Measurements from ENCODE around the gene CRTC1. TPM values are rescaled to one million over a fixed set of nuclear protein-coding genes. Genes with fewer than 3 reads are reported as not detected.

CRTC1 gene
- total RNA-seq, 4 donors from 2014 or later = 12.3 to 15.9 (median 13.1) TPM

DNA sequence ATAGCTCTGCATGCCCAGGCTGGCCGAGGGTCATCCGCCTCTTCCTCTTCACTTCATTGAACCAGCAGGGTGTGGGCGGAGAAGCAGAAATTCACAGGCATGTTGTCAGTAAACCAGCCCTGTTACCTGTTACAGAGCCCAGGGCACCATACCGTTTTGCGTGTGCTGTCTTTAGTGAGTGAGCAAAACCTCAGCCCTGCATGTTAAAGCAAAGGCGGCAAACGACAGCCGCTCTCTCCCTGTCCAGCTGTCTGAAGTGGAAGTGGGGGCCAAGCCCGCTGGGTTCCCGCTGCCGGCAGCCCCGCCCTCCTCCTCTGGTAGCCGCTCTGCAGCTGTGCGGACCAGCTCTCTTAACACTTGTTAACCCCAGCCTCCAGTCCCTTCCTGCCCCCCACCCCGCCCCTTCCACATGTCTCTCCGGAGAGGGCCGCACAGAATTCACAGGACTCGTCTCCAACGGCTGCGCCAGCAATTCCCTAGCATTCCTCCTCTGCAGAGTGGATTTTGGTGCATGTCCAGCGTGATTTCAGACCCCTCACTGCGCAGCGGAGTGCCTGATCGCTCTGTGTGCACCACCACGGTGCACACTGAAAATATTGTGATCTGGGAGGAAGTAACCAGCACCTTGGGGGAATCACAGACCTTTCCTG lies 34.0 kb upstream of the CRTC1 start:
- no peaks in the 10 kb centered on the region for H3K36me3 ChIP-seq
- TF ChIP-seq, protein P1, sequence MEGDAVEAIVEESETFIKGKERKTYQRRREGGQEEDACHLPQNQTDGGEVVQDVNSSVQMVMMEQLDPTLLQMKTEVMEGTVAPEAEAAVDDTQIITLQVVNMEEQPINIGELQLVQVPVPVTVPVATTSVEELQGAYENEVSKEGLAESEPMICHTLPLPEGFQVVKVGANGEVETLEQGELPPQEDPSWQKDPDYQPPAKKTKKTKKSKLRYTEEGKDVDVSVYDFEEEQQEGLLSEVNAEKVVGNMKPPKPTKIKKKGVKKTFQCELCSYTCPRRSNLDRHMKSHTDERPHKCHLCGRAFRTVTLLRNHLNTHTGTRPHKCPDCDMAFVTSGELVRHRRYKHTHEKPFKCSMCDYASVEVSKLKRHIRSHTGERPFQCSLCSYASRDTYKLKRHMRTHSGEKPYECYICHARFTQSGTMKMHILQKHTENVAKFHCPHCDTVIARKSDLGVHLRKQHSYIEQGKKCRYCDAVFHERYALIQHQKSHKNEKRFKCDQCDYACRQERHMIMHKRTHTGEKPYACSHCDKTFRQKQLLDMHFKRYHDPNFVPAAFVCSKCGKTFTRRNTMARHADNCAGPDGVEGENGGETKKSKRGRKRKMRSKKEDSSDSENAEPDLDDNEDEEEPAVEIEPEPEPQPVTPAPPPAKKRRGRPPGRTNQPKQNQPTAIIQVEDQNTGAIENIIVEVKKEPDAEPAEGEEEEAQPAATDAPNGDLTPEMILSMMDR (IDR thresholded peaks at IDR 0.05) = peak in 1 of 6 experiments; percentile 4
- TF ChIP-seq POLR2A (IDR thresholded peaks at IDR 0.05) = peak in 1 of 2 donors; percentile 10
- WGBS, 2 donors = 7 to 18% methylated on average over 16 to 23 of the region's 25 CpGs
- H3K4me3 ChIP-seq (replicated peaks in 1 of 3) = peak overlapping the region in 1 of 3 donors; percentile 13
- no peaks in the 10 kb centered on the region for H3K9me3 ChIP-seq
- peak overlapping the region; percentile 95 to 96 (median 96) for H3K27ac ChIP-seq
- intact Hi-C loops (cut with DNase I) = no loop called here
- no peaks in the 10 kb centered on the region for H3K27me3 ChIP-seq
- peaks cover 57 to 85% of the 10 kb centered on the region in 2 donors for H3K4me1 ChIP-seq
- DNase-seq = peak; percentile 88 to 90

DNA sequence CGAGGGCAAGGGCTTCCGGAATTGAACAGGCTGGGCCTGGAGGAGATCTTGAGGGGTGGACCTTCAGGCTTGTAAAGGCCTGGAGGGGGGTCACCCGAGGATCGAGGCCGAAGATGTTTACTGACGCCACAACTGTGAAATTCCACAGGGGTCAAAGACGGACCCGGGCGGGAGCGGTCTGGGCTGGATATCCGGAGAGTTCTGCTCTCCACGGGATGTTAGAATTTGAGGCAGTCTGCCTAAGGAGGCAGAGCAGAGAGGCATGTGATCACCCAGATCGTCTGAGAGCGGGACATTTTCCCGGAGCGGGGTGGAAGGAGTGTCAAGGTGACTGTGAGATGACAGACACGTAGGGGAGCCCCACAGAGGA lies 33.5 kb upstream of the CRTC1 start:
- intact Hi-C loops (cut with DNase I) = no loop called here
- Histone ChIP-seq H3K36me3 (no peaks in the 10 kb centered on the region), H3K4me1 (peaks cover 57 to 80% of the 10 kb centered on the region in 2 donors), H3K9me3 (no peaks in the 10 kb centered on the region), H3K4me3 (replicated peaks in 1 of 3) (no peak overlapping the region), H3K27ac (peak overlapping the region; percentile 95 to 96 (median 96)), H3K27me3 (no peaks in the 10 kb centered on the region)
- 18 to 38% methylated on average over 15 to 17 of the region's 17 CpGs for WGBS, 2 donors
- DNase-seq = no peak
- TF ChIP-seq, protein P1 (IDR thresholded peaks at IDR 0.05) = no peak
- no peak for TF ChIP-seq POLR2A (IDR thresholded peaks at IDR 0.05)

DNA sequence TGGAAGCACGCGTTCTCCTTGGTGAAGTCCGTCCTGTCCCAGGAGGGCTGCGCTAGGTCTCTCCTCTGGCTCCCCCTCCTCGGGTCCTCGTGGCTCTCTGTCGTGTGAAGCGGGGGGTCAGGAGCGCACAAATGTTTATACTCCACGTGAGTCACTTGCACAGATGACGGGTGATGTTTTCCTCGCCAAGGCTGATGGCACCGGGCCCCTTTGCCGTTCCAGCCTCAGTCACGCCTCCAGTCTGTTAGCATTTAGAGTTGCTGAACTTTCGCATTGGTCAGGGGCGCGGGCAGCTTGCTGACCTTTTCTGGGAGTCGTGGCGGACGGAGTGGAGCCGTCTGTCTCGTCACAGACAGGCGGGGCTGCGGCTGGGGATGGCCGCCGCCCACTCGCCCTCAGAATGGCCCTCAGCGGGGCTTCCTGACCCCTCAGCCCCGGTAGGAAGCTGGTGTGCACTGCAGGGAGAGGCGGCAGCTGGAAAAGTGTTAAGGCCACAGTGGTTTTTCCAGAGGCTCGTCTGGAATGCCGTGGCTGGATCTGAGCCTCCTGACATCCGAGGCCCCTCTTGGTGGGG lies 32.9 kb upstream of the CRTC1 start:
- Histone ChIP-seq H3K9me3 (no peaks in the 10 kb centered on the region), H3K36me3 (no peaks in the 10 kb centered on the region), H3K27me3 (no peaks in the 10 kb centered on the region), H3K4me3 (replicated peaks in 1 of 3) (no peak overlapping the region), H3K27ac (peak overlapping the region; percentile 95 to 96 (median 96)), H3K4me1 (peaks cover 57 to 75% of the 10 kb centered on the region in 2 donors)
- TF ChIP-seq, protein P1 (IDR thresholded peaks at IDR 0.05) = no peak
- TF ChIP-seq POLR2A (IDR thresholded peaks at IDR 0.05) = no peak
- DNase-seq = peak; percentile 41 to 53
- intact Hi-C loops (cut with DNase I) = no loop called here
- 42 to 65% methylated on average over 34 of the region's 34 CpGs for WGBS, 2 donors

DNA sequence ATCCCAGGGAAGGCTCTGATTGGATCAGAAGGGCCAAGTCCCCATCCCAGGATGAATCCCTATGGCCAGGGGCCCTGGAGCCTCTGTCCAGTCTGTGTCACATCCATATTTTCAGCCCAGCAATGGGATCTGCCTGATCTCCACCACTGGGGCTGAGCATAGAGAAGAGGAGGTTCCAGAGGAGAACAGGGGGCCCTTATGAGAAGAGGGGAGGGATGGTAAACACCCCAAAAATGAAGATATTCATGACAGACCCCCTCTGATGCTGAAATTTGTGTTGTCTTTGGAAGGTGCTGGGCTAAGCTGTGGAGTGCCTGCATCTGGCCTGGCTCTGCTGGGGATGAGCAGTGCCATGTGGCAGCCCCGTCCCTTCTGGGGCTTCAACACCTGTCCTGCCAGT lies 32.2 kb upstream of the CRTC1 start:
- 100% methylated on average over 1 of the region's 1 CpG for WGBS, 2 donors
- no peaks in the 10 kb centered on the region for H3K9me3 ChIP-seq
- peaks cover 51 to 67% of the 10 kb centered on the region in 2 donors for H3K4me1 ChIP-seq
- H3K27me3 ChIP-seq = no peaks in the 10 kb centered on the region
- intact Hi-C loops (cut with DNase I) = no loop called here
- H3K36me3 ChIP-seq = no peaks in the 10 kb centered on the region
- H3K4me3 ChIP-seq (replicated peaks in 1 of 3) = no peak overlapping the region
- no peak for DNase-seq
- H3K27ac ChIP-seq = peak overlapping the region; percentile 95 to 96 (median 96)
- TF ChIP-seq, protein P1 (IDR thresholded peaks at IDR 0.05) = no peak
- no peak for TF ChIP-seq POLR2A (IDR thresholded peaks at IDR 0.05)

DNA sequence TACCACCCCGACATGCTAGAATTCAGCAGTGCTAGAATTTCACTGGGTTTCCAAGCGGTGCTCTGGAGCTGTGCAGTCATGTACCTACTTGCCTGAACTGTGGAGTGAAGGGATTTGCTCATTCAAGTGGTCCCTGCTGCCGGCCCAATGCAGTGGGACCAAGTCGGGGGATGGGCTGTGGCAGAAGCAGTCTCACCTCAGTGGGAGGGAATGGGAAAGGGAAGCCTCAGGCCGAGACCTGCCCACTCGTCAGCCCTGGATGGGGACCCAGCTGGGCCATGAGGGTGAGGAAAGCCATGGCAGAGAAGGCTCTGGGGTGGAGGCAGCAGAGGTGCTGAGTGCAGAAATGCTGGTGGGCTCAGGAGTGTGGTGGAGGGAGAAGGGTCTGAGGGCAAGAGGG lies 31.7 kb upstream of the CRTC1 start:
- DNase-seq = no peak
- Histone ChIP-seq H3K27me3 (no peaks in the 10 kb centered on the region), H3K4me3 (replicated peaks in 1 of 3) (no peak overlapping the region), H3K36me3 (no peaks in the 10 kb centered on the region), H3K27ac (peak overlapping the region; percentile 95 to 96 (median 96)), H3K4me1 (peaks cover 47 to 67% of the 10 kb centered on the region in 2 donors), H3K9me3 (no peaks in the 10 kb centered on the region)
- intact Hi-C loops (cut with DNase I) = no loop called here
- TF ChIP-seq, protein P1 (IDR thresholded peaks at IDR 0.05) = no peak
- WGBS, 2 donors = 87 to 90% methylated on average over 6 of the region's 6 CpGs
